Umbilical cord (tissue), 2 donors: ENCODE results near the gene CWC22. TPM values are rescaled to one million over a fixed set of nuclear protein-coding genes. Genes with fewer than 3 reads are reported as not detected.
"Not testable (repeated sequence)": the region's sequence is repeated elsewhere in the genome, so short reads cannot be mapped to it uniquely, and the experiment has no call there.

Source experiments
- DNase-seq: peaks from one replicate; pipeline ENCODE4 v3.0.0-alpha.2; 2015; ENCODE audit warnings: low spot score
- total RNA-seq: library from RNA; depleted of rRNA; stranded (reverse); fragments of >200 nt; gene quantifications from one replicate; pipeline ENCODE4 v1.2.3, GENCODE V29; 2014; ENCODE audit warnings: low replicate concordance; ENCODE audit not compliant: insufficient read depth

CWC22 gene
- total RNA-seq, 1 donor from 2014 or later: 12.0 TPM

GRCh38 chr2:180003559-180003958 lies 3.5 kb downstream of the CWC22 start:
- DNase-seq: no peak

- DNase-seq: no peak
These were observed 4.0 kb downstream of the CWC22 start for GRCh38 chr2:180003073-180003472.

- DNase-seq: no peak
These were observed 4.8 kb downstream of the CWC22 start for GRCh38 chr2:180002198-180002770.

- no peak for DNase-seq
These were observed 5.4 kb downstream of the CWC22 start for GRCh38 chr2:180001726-180002125.

- no peak for DNase-seq
These were observed 6.7 kb downstream of the CWC22 start for GRCh38 chr2:180000434-180000833.

DNA sequence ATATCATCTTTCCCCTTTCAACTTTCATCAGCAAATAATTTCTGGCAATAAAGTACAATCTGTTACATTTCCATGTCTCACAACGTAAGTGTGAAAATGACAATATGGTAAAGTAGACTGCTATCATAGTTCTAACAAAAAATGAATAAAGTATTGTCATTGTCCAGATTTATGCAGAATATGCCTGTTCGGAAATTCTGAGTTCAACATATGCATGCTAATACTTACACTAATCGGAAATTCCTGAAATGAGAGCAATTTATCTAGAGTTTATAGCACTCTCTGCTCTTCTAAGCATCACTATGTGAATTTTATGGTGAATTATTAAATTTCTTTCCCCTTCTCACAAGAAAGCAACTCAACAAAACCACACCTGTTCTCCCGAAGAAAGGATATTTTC lies 8.1 kb downstream of the CWC22 start:
- no peak for DNase-seq

GRCh38 chr2:179995741-179996515 lies 11.2 kb downstream of the CWC22 start:
- DNase-seq: no peak

DNA sequence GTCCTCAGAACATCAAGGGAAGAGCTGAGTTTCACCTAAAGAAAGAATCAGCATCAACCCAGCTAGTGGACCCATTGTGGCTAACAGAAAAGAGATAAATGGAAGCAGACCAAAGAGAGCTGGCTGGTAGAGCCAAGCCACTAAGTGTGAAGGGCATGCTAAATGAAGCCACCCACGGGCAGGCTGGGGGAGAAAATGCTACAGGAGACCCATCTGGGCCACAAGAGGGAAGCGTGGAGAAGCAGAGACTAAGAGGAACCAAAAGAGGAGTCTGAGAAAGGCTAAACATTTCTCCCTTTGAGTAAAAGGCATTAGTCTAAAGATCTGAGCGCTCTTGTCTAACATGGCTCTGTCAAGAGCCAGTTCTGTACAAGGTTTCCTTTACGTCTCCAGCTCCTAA lies 15.8 kb downstream of the CWC22 start:
- DNase-seq: no peak

DNA sequence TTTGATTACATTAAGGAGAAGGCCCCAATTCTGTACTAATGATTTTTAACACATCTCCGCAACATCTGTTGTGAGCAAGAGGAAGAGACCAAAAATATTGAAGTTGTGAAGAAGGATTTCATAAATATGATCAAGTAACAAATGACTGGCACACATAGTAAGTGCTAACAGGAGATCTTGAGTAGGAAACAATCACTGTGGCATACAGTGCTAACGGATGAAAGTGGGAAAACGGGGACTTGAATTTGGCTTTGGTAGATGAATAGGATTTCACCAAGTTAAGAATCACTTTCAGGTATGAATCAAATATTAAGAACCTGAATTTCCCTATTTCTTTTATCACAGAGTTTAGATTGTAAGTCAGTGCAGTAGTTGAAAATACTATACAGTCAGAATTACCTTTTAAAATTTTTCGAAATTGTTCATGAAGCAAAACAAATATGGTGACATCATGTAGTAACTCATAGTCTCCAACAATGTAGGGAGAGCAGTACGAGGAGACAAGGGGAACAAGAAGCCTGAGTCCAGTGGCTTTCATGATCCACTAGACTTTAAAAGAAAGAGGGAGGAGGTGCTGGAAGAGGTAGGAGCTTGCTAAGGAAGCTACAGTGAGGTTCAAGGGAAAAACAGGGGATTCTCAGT lies 16.3 kb downstream of the CWC22 start:
- DNase-seq: no peak

DNA sequence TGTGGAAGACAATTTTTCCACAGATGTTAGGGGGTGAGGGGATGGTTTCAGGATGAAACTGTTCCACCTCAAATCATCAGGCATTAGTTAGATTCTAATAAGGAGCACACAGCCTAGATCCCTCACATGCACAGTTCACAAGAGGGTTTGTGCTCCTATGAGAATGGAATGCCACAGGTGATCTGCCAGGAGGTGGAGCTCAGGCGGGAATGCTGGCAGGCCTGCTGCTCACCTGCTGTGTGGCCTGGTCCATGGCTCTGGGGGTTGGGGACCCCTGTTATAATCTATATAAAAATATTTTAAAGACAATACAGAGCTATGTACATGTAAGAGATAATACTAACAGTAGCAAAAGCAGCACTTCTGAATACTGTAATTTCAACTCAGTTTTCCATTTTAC lies 19.2 kb downstream of the CWC22 start:
- DNase-seq: no peak

DNA sequence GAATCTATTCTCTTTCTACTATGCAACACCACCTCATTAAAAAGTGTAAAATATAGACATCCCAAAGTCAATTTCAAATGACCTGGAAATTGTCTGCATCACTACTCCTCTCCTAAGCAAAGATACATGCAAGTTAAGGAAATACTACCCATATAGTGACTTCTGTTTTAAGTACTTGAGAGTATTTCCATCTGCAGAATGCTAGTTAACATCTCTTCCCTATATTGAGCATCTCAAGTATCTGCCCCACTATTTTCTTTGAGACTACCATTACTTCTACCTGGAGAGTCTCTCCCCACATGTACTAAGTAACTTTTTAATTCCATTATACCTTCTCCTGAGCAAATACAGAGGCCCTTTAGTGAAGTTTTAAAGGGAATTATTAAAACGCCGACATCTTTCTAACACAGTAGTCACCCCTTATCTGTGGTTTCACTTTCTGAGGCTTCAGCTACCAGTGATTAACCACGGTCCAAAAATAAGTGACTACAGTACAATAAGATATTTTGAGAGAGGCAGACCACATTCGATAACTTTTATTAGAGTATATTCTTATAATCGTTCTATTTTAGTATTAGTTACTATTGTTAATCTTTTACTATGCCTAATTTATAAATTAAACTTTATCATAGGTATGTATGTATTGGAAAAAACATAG lies 21.8 kb downstream of the CWC22 start:
- no peak for DNase-seq

- DNase-seq: no peak
These were observed 23.7 kb downstream of the CWC22 start for GRCh38 chr2:179983250-179983932.

GRCh38 chr2:179981085-179981484 lies 26.0 kb downstream of the CWC22 start:
- DNase-seq: no peak

- DNase-seq: no peak
These were observed 32.3 kb downstream of the CWC22 start for GRCh38 chr2:179974761-179975160.

- no peak for DNase-seq
These were observed 40.2 kb downstream of the CWC22 start for GRCh38 chr2:179966778-179967394.

- DNase-seq: no peak
These were observed 41.5 kb downstream of the CWC22 start for GRCh38 chr2:179965291-179966258.

DNA sequence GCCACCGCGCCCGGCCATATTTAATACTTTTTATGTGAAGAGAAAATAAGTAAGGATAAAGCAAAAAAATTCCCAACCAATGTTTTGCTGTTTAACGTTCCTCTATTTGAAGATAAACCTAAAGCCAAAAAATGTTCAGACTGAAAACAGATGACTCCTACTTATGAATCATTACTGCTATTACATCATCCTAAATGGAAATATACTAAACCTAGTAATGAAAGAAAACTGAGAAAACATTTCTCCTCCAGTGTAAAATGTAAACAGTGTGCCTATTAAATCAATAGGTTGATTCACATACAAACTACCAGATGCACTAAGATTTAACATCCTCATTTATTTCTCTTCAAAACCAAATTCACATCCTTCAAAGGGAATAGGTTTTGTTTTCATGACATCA lies 43.5 kb downstream of the CWC22 start:
- DNase-seq: peak; percentile 13

DNA sequence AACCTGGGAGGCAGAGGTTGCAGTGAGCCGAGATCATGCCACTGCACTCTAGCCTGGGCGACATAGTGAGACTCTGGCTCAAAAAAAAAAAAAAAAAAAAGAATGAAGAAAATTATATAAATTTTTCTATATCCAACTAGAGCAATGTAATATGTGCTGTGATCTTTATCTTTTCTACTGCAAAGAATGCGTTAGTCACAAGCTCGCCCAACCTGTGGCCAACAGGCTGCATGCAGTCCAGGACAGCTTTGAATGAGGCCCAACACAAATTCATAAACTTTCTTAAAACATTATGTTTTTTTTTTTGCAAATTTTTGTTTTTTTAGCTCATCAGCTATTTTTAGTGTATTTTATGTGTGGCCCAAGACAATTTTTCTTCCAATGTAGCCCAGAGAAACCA lies 48.8 kb downstream of the CWC22 start:
- DNase-seq: not testable (repeated sequence)

DNA sequence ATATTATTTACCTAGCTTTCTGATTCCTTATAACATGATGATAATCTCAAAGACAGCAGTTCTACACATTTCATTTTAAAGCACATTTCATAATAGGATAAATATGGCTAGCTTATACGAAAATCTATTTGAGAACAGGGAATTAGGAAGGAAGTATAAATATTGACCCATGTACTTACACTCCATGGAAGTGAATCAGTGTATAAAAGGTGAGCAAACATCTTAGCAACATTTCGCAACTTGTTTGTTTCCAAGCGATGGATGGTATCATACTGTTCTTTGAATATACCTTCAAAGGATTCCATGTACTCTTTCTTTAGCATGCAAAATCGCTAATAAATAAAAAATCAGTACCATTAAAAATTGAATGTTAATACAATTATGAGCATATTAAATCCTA lies 53.1 kb downstream of the CWC22 start:
- DNase-seq: no peak

DNA sequence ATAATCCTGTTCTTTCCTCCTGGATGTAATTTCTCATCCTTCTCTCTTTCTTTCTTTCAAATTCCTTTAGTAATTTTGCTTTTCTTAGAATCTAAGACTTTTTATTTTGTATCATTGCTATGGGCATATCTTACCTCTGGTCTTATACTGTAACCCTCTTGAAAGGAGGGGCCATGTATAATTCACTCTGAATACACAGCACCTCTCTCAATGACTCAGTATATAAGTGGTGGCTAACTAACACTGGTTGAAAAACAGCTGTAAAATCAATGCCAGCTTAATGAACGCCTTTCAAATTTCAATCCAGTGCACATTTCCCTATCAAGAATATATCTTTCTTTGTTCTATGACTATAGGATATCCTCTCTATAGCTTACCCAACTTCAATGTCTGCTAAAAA lies 53.7 kb downstream of the CWC22 start:
- DNase-seq: no peak
